ENCODE results near the gene CTDSP2.
"Not testable (repeated sequence)": the region's sequence is repeated elsewhere in the genome, so short reads cannot be mapped to it uniquely, and the experiment has no call there.

CTDSP2 gene

DNA sequence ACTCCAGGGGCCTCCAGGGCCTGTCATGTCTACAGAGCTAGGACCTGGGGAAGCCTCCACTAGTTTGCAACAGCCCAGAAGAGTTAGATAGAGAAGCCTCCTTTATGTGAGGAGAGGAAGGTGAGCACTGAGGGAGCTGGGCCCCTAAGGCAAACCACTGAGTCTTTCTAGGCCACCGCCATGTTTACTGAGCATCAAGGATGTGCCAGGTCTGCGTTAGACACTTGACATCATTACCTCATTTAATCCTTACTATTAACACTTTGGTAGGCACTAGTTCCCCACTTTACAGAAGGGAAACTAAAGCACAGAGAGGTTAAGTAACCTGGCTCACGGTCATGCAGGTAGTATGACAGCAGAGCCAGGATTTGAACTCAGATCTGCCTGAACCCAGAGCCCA lies 12.9 kb downstream of the CTDSP2 start:
- no peak for DNase-seq

DNA sequence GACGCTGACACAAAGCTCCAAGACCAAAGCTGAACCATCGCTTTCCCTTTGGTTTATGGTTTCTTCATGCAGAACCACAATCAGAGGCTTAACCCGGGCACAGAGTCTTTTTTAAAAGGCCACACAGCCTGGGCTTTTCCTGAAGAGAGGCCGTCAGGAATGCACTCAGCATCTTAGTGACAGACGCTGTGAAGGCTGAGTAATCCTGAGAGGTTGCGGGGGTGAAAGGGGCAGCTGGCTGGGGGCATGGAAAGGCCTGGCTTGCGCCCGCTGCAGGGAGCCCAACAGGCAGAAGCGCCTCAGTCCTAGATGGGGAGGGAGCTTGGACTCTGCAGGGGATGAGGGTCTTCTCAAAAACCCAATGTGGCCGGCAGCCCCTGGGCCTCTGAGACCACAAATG lies 13.6 kb downstream of the CTDSP2 start:
- no peak for DNase-seq

DNA sequence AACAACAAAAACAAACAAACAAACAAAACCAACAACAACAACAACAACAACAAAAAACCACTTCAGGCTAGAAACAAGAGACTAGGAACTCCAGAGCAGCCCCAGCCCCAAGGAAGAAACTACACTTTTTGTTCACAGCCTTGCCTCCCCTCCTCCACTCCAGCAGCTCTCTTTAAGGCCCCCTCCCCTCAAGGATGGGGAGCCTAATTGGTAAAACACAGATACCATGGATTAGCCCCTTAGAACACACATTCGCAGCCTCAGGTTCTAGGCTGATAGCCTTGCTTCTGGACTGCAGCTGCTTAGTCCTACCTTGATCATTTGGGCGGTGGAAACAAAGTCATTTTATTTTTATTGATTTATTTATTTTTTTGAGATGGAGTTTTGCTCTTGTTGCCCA lies 16.1 kb downstream of the CTDSP2 start:
- no peak for DNase-seq

DNA sequence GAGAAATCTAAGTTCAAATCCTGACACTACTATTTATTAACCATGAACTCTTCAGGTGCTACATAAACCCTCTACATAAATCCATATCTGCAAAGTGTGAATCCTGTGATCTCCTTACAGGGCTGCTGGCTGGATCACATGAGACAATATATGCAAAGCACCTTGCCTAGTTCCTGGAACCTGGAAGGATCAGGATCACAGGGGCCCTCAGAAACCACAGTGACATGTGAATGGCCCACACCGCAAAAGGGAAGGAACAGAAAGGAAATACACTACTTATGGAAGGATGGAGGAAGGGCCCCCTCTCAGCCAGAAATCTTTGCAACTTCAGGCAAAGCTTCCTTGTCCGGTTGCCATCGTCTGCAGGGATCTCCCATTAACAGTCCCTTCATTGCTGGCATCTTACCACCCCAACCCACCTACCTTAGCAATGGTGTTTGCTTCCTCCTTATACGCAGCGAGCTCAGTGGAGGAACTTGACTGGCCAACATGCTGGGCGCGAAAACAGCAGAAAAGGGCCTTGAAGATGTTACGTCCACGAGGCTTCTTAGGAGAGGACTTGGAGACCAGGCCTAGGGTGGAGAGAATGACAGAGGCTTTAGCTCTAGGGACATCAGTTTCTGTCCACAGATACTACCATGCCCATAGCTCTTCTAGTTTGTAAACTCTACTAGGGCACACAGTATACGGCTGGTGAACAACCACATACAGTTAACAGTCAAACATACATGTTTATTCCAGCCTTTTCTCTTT lies 17.3 kb downstream of the CTDSP2 start:
- DNase-seq: no peak

DNA sequence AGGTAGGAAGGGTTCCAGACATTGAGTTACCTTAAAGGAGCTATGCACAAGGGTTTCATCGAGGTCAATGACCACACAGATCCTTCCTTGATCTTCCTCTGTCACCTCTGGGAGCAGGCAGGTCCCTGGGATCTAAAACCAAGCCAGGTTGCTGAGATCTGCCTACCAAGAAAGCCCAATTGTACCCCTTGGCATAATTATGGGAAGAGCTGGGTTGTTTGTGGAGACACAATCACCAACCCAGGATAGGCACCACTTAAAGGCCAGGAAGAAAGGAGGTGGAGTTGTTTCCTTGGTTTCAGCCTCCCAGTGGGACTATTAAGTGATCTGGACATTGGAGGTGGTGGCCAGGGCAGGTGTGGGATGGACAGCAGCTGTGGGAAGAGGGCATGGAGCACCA lies 19.6 kb downstream of the CTDSP2 start:
- DNase-seq: no peak

DNA sequence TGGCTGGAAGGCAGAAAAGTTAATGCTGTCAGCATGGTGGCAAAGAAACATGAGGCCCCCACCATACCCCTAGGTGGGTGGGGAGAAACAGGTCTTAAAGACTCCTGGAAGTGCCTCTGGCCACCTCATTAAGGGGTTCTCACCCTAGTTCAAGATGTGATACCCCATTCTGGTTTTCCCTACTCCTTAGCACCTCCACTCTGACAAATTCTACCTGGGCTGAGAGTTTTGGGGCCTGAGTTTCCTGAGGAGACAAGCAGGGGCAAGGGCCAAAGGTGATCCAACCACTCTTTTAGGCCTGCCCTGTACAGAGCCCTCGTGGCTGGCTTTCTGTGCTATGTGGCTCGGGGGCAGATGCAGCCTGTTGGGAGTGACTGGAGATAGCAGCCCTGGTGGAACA lies 20.1 kb downstream of the CTDSP2 start:
- no peak for DNase-seq

DNA sequence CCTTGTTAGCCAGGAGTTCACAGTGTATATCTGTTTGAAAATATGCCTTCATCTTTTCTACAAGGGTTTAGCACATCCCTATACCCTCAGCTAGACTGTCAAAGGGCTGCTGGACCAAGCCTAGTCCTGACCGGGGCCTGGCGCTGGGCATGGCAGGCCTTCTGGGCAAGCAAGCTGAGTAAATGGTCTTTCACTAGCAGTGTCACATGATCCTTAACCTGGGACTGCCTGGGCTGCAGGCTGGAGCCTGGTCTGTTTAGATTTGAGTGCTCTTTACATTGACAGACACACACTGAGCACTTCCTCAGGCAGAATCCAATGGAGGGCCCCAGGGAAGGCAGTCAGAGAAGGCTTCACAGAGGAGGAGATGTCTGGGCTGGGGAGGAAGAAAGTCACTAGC lies 21.1 kb downstream of the CTDSP2 start:
- DNase-seq: no peak

DNA sequence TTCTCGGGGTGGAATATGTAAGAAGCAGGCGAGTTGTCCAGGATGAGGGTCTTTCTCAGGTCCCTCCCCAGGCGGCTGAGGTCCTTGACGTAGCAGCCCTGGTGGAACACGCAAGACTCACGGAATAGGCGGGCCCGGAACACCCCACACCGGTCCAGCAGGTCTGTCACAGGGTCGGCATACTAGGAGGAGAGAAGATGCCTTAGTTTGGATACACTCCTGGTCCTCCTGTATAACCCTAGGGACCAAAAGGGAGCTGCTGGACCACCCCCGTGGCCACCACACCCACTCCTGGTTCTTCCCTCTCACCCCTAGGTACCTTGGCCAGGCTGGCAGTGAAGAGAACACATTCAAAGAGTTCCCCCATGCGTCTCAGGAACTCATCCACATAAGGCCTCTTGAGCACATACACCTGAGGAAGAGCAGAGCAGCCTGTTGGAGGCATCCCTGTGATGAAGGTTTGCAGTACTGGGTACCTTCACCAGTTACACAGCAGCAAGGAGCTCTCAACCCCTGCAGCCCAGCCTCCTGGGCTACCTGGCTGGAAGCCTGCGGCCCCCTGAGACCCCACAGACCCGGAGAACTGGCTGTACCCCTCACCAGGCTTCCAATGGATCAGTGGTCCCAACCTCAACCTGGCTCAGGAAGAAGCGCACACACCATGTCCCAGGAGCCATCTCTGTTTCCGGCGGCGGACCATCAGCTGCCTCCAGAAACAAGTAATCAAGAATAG lies 22.5 kb downstream of the CTDSP2 start:
- no peak for DNase-seq

DNA sequence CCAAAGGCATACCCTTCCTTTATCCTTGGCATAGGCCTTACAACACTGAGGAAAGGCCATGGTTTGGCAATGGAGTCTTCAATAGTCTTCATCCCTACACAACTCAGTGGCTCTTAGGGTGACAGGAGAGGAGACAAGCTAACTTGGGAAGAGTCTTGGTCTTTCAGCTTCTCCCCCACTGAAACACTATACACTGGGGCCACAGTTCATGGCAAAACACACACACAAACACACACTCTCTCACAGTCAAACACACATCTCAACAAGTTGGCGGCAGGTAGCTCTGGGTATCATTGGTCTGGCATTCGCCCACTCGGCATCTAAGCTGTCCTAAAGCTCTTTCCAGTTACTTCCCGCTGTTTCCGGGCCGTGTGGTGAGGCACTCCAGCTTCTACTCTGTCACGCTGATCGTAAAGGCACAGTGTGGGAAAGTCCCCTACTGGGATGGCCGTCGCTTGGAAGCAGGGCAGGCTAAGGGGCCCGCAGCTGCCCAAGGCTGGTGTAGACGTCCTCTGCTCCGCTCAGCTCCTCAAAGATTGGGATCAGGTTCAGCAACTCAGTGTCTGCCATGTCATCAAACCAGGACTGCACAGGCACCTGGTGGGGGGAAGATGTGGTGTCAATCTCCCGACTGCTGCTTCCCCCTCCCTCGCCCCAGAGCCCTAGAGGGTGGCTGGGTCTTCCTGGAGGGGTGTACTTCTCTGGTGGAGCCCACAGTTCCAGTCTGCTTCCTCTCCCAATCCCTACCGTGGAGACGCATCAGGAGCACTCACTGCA lies 23.2 kb downstream of the CTDSP2 start:
- DNase-seq: no peak

DNA sequence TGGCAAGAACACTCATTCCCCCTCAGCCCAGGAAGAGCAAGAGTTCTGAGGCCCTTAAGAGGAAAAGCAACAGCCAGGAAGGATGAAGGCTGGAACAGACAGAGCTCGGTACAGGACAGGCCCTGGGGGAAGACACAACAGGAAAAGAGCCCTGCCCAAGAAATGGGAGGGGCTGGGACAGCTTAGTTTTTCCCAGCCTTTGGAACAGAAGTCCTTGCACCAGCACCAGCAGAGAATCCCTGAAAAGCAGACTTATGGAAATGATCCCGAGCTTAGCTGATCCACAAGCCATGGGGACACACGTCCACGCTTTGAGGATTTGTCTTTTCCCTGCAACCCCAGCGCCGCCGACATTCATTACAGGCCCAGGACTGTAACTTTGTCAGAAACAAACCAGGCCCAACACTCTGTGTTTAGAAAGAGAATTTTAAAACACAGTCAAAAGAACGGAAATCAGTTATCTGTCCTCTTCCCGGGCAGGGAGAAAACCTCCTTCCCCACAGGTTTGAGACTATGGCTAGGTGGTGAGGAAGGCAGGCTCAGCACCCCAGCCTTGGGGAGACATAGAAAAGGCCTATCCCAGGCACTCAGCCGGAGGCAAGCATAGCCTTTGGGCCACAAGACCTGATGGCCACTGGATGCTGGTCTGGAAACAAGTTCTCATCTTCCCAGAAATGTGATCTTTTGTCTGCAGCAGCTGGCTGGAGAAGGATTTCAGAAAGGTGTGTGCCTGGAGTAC lies 24.0 kb downstream of the CTDSP2 start:
- no peak for DNase-seq

DNA sequence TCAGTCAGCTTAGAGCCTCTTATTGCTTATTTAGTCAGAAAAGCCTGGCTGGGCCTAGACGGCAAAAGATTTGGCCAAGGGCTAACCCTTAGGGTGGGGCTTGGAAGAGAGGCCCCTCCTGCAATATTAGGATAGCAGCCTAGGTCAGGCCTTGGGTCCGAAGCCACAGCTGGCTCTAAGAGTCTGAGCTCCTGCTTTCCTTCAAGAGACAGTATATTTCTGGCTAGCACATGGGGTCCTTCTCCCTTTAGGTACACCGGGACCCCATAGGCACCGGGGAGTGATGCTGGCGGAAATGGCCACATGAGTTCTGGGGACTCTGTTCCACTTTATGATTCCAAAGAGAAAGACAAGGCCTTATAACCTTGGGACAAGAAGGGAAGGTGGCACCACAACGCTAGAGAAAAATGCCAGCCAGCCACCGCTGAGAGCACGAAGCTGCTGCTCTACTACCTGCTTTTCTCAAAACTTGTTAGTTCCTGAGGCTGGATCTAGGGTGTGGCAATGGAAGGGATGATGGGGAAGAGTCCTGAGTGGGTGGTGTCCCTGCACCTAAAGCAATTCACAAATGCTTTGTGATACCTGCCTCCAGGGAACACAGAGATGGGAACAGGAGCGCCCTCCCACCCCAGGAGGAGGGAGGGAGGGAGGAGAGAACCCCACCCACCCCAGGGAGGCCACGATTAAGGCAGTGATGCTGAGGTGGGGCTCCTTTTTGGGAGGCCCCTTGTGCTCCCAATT lies 24.9 kb downstream of the CTDSP2 start:
- DNase-seq: no peak

DNA sequence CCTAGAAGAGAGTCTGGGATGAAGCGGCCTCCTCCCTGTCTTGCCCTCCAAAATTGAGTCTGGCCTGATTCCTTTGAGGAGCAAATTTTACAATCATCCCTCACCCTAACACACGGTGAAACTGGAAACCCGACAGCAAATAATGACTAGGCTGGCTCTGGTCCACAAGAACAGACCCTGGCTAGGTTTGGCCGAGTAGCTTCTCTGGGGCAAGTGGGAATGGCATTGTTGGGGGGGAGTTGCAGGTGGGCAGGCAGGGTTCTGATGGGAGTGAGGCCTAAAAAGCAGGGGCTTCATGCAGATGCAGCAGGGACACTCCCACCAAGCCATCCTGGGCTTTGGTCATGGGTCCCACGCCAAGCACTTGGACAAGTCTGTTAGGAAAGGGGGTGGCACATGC lies 25.5 kb downstream of the CTDSP2 start:
- not testable (repeated sequence) for DNase-seq

DNA sequence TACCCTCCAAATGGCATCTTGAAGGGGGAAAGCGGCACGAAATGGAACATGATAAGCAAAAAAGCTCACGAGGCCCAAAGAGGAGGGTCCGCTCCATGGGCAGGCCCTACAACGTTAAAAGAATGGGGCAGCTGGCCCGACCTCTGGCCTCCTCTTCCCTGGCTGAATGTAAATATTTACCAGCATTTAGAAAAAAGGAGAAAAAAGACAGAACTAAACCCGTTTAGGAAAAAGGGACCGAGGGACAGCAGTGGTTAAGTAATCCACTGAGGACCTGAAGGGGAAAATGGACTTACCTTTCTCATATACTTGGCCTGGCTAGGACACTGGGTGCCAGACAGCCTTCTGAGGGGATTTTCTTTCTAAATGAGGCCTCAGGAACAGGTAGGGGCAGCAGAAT lies 26.4 kb downstream of the CTDSP2 start:
- DNase-seq: not testable (repeated sequence)

DNA sequence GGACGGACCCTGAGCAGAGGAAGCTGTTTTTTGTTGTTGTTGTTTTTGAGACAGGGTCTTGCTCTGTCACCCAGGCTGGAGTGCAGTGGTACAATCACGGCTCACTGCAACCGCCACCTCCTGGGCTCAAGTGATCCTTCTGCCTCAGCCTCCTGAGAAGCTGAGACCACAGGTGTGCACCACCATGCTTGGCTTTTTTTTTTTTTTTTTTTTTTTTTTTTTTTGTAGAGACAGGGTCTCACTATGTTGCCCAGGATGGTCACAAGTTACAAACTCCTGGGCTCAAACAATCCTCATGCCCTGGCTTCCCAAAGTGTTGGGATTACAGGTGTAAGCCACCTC lies 28.6 kb downstream of the CTDSP2 start:
- not testable (repeated sequence) for DNase-seq

DNA sequence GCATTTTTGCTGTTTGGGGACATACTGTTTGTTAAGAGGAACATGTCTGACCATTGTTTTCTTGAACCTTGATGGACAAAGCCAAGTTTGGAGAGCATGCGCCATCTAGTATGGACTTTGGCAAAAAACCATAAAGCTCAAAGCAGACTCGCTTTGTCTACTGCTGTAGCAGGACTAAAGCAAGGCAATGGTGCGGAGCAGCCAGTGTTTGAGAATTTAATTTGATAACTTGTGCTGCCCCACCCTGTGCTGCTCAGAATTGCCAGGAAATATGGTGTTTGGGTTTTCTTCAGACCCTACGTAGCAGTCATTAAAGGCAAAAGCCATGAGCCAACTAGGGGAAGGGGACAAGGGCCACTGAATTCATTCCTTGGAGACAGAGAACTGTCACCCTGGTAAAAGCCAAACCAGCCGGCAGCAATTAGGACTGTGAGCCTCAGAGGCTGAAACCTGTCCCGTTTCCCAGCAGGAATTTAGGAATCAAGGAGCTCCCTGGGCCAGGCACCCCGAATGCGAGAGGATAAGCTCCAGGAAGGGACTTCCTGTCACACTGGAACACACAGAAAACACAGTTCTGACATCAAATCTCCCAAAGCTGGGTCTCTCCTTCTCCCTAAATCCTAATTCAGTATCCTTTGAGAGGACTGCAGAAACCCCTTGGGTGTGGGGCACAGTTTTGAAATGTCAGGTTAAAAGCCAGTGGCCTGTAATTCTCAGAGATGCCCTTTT lies 29.1 kb downstream of the CTDSP2 start:
- no peak for DNase-seq

DNA sequence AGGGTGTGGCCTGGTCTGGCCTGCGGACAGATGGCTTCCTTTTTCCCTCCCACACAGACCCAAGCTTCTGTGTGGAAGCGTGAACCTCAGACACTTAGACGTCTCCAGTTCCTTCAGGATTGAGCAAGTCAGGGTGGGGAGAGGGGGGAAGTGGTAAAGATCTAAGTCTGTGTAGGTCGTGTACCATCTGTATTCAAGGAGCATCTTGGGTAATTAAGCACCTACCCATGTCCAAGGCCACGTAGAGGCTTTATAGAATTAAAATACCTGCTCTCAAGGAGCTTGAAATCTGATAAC lies 29.7 kb downstream of the CTDSP2 start:
- DNase-seq: no peak

DNA sequence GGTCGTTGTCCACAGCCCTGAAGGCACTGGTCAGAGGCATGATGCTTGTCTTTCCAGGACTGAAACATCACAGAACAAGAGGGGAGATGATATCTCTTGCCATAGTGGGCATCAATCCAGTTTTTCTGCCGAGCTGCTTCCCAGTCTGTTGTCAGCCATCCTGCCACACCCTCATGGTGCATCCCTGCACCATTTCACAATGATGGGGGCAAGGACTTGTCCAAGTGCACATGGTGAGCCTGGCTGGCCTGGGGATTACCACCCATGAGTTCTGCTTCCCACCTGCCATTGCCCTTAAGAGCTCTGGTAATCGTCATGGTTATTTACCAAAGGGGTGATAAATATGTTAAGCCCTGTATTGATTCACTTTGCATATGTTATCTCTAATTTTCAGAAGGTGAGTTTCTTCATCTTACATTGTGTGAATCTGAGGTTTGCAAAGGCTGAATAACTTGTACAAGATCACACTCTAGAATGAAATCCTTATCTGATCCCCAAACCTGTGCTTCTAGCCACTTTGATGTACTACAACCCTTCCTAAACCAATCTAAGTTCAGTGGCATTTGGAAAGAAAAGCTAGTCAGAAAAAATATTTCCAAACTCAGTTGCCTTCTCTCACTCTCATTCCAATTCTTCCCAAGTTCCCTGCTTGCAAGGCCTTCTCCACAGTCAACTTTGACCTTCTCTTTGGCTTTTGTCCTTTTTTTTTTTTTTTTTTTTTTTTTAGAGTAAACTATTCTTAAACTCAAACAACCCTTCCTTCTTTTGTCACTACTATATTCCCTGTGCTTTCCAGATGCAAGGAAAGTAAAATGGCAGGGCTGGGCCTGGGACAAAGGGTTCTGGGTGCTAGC lies 30.3 kb downstream of the CTDSP2 start:
- DNase-seq: no peak

DNA sequence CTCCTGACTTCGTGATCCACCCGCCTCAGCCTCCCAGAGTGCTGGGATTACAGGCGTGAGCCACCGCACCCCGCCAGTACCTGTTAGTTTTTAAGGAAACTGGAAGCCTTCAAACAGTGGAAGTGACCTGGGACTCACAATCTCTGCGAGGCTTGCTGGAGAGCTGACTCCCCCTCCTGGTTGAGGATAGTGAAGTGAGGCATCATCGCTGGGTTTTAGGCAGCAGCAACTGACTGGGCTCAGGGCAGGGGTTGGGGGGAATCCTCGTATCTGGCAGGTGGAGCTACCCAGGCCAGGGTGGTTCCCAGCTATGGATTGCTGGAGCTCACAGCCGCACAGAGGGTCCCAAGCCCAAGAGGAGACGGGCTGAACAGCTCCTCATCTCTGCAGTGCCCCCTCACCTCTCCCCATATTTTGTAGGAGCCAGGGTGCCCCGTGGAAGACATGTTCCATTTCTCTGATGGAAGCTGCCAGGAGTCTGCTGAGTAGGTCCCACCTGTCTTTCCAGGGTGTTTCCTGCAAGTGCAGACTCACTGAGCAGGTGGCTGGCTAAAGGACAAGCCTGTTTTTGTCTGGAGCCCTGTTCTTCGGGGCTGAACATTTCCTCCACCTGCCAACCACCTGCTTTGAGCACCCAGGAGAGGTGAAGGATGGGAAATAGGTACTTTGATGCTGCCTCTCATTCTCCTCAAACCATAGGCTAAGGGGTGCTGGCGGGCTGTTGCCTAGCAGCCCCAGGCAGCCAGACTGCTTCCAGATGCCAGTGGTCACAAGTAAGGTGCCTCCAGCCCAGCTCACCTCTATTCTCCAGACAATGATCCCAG lies 31.1 kb downstream of the CTDSP2 start:
- DNase-seq: no peak

DNA sequence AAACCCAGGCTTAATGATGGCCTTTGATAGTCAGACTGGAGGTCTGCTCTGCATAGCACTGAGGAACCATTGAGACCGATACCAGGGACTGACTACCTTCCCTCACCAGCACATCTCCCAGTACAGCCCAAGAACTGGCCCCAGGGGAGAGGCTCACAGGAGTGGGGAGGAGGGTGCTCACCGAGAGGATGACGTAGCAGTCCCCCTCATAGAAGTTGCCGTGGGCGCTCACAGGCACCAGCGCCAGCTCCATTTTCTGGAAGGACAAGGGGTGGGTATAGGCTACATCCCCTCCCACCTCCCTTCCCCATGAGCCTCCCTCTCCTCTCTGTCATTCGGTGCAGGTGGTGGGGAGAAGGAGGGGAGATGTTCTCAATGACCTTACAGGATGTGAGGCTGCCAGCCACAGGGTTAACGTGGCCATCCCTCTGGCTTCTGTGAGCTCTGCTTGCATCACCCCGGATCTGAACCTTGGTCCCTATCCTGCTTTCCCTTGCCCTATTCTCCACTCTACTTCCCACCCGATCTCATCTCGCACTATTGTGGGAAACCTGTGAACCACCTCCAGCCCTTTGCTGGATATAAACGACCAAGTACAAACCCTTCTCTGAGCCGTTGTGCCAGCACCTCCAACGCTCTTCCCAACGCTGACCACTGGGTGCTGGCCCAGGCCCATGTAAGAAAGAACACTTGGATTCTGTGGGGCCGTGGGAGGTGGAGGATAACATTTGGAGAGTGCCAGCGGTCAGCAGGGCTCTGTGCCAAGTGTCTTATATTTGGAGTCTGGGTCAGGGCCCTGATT lies 32.4 kb downstream of the CTDSP2 start:
- no peak for DNase-seq

Data from CD4-positive, alpha-beta T cell treated with Interleukin-4 for 4 hours (primary cell).